ENCODE results near the gene CDRT4.

GRCh38 chr17:15513058-15513791 lies 45.8 kb upstream of the CDRT4 start:
- no peak for TF ChIP-seq CTCF (IDR thresholded peaks at IDR 0.05)
- TF ChIP-seq POLR2AphosphoS5 (IDR thresholded peaks at IDR 0.05; ENCODE audit: insufficient read depth in 1 of 2, low read depth in 1 of 2), result peak in 1 of 2 donors; percentile 17
- no peak for TF ChIP-seq POLR2A (IDR thresholded peaks at IDR 0.05)
